GM18508 (cell line): ENCODE measurements around the gene NIT1.
"Not testable (repeated sequence)": the region's sequence is repeated elsewhere in the genome, so short reads cannot be mapped to it uniquely, and the experiment has no call there.

Experiments
- ATAC-seq: cut with Tn5 transposase; IDR thresholded peaks from one replicate; pipeline ENCODE4 v1.9.1; 2021; ENCODE audit warnings: moderate number of reproducible peaks; ENCODE audit not compliant: insufficient read depth, unreplicated experiment

The NIT1 gene

GRCh38 chr1:161111117-161111516 lies 6.8 kb upstream of the NIT1 start:
- no peak for ATAC-seq

- ATAC-seq, result no peak
Observed at GRCh38 chr1:161111527-161111926, 6.4 kb upstream of the NIT1 start.

DNA sequence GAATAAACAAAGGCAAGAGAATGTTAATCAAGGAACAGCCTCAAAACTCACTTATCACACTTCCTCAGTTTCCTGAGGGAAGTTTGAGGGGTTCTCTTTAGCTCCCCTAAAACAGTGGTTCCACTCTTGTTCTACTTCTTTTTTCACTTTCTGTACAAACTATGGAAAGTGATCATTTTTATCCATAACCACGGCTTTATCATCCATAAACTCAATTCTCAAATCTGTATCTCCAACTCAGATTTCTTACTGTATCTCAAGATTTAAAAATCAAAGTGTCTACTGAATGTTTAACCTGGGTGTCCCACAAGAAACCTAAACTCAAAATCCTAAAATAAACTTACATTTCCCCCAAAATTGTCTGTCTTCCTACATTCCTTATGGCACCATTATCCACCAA lies 4.0 kb upstream of the NIT1 start:
- ATAC-seq, result no peak

DNA sequence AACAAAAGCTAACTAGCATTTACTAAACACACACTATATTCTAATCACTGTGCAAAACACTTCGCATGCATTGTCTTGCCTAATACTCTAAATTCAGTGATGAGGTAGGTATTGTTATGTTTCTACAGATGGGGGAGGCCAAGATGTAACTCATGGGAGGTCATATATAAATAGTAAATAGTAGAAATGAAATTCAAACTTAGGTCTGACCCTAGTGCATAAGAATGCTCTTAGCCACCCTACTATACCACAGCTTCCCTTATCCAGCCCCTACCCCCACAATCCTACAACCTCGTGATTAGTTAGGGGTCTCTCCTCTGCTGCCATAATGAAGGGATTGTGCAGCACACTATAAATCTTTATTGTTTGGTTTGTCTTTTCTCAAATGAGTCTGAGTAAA lies 3.3 kb upstream of the NIT1 start:
- no peak for ATAC-seq

DNA sequence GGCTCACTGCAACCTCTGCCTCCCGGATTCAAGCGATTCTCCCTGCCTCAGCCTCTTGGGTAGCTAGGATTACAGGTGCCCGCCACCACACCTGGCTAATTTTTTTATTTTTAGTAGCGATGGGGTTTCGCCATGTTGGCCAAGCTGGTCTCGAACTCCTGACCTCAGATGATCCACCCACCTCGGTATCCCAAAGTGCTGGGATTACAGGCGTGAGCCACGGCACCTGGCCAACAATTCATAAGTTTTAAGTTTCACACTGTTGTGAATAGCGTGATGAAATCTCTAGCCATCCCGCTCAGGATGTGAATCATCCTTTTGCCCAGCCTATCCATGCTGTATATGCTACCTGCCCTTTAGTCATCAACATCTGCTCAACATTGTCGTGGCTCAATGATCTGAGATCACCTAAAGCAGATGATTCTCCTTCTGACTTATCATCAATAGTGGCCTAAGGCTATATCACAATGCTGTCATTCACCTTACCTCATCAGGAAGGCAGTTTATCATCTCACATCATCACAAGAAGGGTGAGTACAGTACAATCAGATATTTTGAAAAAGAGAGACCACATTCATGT lies 2.7 kb upstream of the NIT1 start:
- no peak for ATAC-seq

DNA sequence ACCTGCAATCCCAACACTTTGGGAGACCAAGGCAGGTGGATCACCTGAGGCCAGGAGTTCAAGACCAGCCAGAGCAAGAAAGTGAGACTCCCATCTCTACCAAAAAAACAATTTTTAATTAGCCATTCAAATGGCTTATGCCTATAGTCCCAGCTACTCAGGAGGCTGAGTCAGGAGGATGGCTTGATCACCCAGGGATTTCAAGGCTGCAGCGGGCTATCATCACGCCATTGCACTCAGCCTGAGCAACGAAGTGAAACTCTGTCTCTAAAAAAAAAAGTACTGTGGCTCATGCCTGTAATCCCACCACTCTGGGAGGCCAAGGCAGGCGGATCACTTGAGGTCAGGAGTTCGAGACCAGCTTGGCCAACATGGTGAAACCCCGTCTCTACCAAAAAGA lies 1.9 kb upstream of the NIT1 start:
- ATAC-seq, result not testable (repeated sequence)

DNA sequence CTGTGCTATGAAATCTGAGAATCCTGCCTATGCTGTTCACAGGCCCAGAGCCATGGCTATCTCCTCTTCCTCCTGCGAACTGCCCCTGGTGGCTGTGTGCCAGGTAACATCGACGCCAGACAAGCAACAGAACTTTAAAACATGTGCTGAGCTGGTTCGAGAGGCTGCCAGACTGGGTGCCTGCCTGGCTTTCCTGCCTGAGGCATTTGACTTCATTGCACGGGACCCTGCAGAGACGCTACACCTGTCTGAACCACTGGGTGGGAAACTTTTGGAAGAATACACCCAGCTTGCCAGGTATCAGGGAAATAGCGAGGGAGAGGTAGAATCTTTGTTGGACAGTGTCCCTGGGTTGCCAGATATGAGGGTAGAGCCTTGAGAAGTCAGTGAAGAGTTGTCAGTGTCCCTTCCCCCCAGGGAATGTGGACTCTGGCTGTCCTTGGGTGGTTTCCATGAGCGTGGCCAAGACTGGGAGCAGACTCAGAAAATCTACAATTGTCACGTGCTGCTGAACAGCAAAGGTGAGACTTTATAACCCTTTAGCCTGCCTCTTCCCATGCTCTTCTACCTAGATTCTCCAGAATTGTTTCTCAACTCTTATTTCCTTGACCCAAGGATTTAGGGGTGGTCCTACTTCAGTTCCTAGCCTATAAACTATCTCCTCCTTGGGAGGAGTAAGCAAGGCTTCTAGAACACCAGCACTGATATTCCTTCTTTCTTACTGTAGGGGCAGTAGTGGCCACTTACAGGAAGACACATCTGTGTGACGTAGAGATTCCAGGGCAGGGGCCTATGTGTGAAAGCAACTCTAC lies 1.4 kb downstream of the NIT1 start:
- ATAC-seq, result no peak

- no peak for ATAC-seq
Observed at GRCh38 chr1:161121042-161121650, 3.2 kb downstream of the NIT1 start.

GRCh38 chr1:161121834-161122233 lies 3.9 kb downstream of the NIT1 start:
- no peak for ATAC-seq

- ATAC-seq, result no peak
Observed at GRCh38 chr1:161122967-161123366, 5.1 kb downstream of the NIT1 start.

DNA sequence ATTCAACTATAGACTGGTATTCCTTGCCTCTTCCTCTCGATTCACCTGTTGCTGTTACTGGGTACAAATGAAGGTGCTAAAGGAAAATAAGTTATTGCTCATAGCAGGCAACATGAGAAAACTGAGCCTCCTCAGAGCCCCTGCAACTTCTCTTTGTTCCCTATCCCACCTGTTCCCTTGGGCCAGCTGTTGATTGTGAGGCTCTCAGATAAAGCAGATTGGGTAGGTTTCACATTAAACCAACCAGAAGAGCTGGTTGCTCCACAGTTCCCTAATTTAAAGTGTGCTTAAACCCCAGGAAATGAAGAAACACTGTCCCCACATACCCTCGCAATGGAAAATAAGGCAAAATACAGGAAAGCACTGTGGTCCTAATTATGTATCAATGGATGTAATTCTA lies 9.7 kb downstream of the NIT1 start:
- no peak for ATAC-seq

DNA sequence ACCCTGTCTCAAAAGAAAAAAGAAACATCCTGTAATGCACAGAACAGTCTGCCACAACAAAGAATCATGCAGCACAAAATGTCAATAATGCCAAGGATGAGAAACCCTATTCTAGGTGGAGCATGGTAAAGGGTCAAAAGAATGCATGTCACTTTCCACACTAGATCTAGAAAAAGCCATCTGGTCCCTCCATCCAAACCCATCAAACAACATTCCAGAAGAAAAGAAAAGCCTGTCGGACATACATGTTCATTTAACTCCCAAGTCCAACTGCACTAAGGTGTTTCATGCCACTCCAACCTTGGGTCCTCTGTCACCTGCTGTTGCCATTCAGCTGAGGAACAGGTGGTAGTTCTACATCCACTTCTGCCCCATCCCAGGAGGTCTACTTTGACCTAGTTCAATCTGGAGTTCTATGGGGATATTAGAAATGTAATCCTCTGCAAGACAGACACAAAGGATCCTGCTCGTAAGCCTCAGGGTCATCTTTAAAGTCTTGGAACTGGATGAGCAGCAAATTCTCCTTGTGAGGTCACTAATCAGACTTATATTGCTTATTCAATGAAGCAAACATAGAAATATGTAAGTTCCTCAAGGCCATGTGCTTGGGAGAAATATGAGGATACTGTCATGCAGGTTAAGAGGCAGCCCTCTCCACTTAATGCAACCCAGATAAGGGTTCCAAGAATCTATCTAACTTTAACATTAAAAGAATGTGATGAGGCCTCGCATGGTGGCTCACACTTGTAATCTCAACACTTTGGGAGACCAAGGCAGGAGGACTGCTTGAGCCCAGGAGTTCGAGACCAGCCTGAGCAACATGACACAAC lies 10.9 kb downstream of the NIT1 start:
- ATAC-seq, result no peak

DNA sequence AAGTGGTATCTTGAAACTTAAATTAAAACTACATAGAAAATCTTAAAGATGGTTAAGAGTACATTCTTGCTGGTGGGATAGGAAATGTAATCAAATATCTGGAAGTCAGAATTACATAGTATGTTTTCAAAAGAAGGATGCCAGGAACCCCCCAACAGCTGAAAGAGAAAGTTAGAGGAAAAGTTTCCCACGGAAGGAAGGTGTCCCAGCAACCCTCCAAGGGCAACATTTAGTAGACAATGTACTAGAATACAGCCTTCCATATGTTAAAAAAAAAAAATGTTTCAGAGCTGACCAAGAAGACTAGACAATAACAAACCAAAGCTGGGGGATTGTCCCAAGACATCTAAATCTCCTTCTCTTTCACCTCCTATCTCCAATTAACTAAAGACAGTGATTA lies 12.4 kb downstream of the NIT1 start:
- no peak for ATAC-seq

GRCh38 chr1:161131523-161132409 lies 13.9 kb downstream of the NIT1 start:
- ATAC-seq, result no peak

DNA sequence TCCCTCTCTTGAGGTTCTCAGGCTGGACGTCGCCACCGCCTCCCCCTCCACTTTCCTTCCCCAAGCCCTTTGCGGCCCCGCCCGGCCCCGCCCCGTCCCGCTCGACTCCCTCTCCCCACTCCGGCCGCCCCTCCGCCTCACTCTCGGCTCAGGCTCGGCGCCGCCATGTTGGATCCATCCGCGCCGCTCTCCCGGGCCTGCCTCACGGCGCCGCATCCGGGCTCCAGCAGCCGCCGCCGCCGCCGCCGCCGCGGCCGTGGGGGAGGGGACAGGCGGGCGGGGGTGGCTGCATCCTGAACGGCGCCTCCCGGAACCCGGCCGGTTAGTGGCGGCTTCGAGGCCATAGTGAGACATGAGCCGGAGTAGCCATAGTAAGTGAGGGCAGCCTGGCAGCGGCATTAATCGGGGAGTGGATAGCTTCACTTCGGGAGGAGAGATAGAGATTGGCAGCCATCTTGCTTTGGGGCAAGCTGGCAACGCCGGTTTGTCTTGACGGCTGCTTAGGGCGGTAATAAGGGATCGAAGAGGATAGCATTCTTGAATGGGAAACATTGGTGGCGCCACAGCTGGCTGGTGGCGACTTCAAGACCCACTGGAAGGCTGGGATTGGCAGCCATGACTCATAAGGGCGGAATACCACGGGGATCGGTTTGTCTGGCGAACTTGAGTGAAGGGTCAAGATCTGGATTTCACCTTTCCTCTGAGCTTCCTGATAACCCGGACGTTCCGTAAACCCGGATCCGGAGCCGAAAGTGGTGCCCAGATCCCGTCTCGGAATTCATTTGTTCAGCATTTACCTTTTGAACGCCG lies 14.7 kb downstream of the NIT1 start, which contains the start of gene DEDD:
DEDD (minus strand) TSS at position 258 of the 810 bp plus-strand sequence. CDS start 8,205 bp downstream, outside the sequence.
- peak; percentile 91 for ATAC-seq

DNA sequence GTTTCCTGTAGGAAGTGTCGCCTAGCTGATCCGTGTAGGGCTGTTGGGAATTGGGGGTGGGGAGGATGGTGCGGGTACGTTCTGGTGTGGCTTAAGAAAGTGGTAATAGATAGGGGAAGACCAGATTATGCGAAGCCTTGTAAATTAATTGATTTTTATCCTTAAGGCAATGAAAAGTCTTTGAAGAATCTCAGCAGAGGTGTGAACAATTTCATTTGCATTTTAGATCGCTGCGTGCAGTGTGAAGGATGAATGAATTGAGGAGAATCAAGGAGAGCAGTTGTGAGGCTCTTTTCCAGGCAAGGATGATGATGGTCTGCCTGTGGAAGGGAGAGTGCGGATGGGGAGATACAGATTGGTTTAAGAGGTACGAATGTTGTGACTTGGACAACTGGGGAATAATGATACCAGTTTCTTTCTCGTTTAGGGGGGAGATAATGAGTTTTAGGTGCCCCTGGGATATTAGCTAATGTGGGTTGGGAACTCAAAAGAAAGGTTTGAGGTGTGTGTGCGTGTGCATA lies 15.4 kb downstream of the NIT1 start:
- no peak for ATAC-seq

DNA sequence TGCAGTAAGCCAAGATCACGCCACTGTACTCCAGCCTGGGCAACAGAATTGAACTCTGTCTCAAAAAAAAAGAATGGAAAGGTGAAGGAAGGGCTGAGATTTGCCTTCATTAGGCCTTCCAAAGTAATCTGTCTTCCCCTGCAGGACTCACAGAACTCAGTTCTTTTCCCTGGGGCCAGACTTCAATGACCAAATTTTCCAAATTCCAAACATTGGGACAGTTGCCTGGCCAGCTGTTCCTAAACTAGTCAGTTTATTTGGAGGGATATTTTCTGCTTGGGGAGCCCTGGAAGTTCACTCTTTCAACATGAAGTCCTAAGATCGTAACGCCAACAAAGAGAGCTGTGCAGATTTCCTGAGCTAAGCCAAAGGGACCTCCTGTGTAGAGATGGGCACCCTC lies 20.0 kb downstream of the NIT1 start:
- ATAC-seq, result no peak

DNA sequence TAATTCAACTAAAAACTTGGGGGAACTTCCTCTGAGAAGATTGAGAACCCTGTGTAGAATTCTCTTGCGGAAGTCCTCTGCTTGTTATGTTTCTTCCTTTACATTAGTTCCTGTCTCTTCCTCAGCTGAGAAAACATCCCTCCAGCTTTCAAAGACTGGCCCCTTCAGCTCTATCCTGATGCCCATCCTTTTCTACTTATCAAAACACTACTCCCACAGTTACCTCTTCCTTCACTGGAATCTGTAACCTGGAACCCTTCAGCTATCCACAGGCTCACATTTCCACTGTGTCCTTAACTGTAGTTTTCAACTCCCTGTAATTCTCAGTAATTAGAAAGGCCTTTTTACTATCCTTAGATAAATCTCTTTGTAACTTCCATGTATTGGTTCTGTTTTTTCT lies 20.5 kb downstream of the NIT1 start:
- no peak for ATAC-seq

DNA sequence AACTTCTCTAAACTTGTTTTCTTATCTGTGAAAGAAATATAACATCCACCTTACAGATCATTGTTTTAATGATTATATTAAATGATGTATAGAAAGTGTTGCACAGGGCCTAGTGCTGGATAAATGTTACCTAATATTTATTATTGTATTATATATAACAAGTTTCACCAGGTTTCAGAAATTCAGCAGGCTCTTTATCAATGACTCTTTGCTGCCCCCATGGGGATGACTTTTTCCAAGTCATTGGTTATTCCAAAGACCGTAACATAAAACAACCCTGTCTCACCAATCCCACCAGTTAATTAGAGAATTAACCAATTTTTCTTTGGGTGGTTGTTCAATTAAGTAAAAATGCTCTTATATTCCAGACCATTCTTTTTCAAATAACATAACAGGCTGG lies 21.9 kb downstream of the NIT1 start:
- ATAC-seq, result no peak
